Measurements from ENCODE around the gene GPHB5. TPM values are rescaled to one million over a fixed set of nuclear protein-coding genes. Genes with fewer than 3 reads are reported as not detected.

The GPHB5 gene, protein sequence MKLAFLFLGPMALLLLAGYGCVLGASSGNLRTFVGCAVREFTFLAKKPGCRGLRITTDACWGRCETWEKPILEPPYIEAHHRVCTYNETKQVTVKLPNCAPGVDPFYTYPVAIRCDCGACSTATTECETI
- not detected for polyA plus RNA-seq
- long read RNA-seq, donor 1, result 0 reads
- long read RNA-seq, donor 2, result 0 reads
- long read RNA-seq, donor 3, result 0 reads
- long read RNA-seq, donor 4, result 0 reads
- long read RNA-seq, donor 5, result 0 reads
- long read RNA-seq, donor 6, result 0 reads
- long read RNA-seq, donor 7, result 0 reads
- long read RNA-seq, donor 8, result 0 reads
- long read RNA-seq, donor 9, result 0 reads
- long read RNA-seq, donor 10, result 0 reads
- long read RNA-seq, donor 11, result 0 reads

DNA sequence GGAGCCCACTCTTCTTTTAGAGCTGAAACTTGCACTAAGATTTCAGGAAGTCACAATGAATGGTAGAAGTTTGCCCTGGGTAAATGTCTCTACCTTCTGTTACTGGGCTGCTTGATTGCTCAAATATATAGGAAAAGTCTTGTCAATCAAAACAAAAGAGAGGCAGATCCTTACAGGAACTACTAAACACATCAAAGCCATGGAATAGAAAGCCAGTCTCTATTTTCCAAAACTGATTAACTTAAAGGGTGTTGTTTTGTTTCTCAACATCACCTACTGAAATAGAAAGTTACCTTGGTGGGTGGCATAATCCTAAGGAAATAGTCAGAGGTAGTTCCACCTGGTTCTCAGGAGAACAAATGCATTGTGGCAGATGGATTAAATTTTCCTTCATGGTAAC is at the start of gene GPHB5:
GPHB5 (minus strand) TSS at position 101 of the 400 bp plus-strand sequence. CDS start 1,086 bp downstream, outside the sequence.
- Histone ChIP-seq H3K27ac (ENCODE audit: low read length) (no peak within 1 kb of the TSS), H3K4me1 (ENCODE audit: control insufficient read depth, insufficient read depth, low read length) (no peaks in the 10 kb centered on the region), H3K9me3 (ENCODE audit: control insufficient read depth, low read depth, low read length) (no peaks in the 10 kb centered on the region), H3K4me3 (ENCODE audit: low read length) (no peak within 1 kb of the TSS), H3K36me3 (ENCODE audit: control insufficient read depth, insufficient read depth, low read length) (no peaks in the 10 kb centered on the region), H3K27me3 (ENCODE audit: control insufficient read depth, insufficient read depth, low read length) (no peaks in the 10 kb centered on the region)
- DNase-seq, result no peak

DNA sequence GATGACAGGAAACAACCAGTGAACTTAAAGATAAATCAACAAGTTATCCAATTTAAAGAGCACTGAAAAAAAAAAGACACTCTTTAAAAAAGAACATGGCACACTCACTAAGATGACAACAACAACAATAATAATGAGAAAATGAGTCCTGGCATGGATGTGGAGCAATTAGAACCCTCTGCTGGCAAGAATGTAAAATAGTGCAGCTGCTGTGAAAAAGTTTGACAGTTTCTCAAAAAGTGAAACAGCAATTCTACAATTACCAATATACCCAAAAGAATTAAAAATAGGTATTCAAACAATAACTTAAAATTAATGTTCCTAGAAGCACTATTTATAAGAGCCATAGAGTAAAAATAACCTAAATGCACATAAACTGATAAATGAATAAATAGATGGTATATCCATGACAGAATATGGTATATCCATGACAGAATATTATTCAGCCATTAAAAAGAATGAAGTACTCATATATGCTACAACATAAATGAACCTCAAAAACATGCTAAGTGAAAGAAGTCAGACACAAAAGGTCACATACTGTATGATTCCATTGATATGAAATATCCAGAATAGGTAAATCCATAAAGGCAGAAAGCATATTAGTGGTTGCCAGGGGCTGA is 49.1 kb upstream of the GPHB5 start:
- Histone ChIP-seq H3K9me3 (ENCODE audit: control insufficient read depth, low read depth, low read length) (no peaks in the 10 kb centered on the region), H3K4me1 (ENCODE audit: control insufficient read depth, insufficient read depth, low read length) (no peaks in the 10 kb centered on the region), H3K4me3 (ENCODE audit: low read length) (no peak overlapping the region), H3K27me3 (ENCODE audit: control insufficient read depth, insufficient read depth, low read length) (no peaks in the 10 kb centered on the region), H3K27ac (ENCODE audit: low read length) (no peak overlapping the region), H3K36me3 (ENCODE audit: control insufficient read depth, insufficient read depth, low read length) (peaks cover 3% of the 10 kb centered on the region)
- DNase-seq, result no peak

DNA sequence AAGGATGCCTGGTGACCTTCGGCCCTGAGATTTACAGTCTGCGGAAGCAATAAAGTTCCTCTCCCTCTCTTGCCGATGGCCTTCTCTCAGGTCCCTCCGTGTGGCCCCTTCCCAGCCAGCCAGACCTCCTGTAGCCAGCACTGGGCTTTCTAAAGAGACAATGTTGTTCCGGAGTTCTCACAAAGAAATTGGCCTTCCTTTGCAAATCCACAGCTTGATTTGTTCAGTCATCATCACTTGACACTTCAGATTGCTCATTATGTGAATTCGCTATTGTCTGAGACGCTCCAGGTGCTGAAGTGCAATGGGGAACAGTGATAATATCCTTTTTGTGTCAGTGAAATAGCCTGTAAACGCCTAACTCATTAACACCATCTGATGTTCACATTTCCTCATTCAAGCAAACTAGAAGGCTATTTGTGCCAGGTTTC is 43.7 kb upstream of the GPHB5 start:
- no peaks in the 10 kb centered on the region for H3K36me3 ChIP-seq (ENCODE audit: control insufficient read depth, insufficient read depth, low read length)
- H3K27me3 ChIP-seq (ENCODE audit: control insufficient read depth, insufficient read depth, low read length), result no peaks in the 10 kb centered on the region
- no peak overlapping the region for H3K4me3 ChIP-seq (ENCODE audit: low read length)
- DNase-seq, result peak; percentile 25 to 79
- H3K9me3 ChIP-seq (ENCODE audit: control insufficient read depth, low read depth, low read length), result no peaks in the 10 kb centered on the region
- H3K27ac ChIP-seq (ENCODE audit: low read length), result peak overlapping the region; percentile 45
- 0% methylated on average over 1 of the region's 8 CpGs for WGBS (ENCODE audit: insufficient coverage, low lambda C conversion rate)
- no peaks in the 10 kb centered on the region for H3K4me1 ChIP-seq (ENCODE audit: control insufficient read depth, insufficient read depth, low read length)

DNA sequence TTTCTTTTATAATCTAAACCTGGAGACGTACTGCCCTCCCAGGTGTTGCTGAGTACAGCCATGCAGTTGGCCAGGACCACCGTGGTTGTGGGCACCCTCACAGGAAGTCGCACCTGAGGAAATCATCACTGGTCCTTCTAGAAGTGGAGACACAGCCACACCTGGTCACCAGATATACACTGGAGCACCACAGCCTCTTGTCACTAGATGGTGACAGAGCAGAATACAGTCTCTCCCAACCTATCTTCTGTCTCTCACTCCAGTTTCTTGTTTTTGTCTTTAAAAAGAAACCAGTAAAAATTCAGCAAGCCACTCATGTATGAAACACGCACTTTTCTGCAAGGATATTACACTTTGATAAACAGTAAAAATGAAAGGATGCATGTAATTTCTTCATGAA is 43.1 kb upstream of the GPHB5 start:
- no peaks in the 10 kb centered on the region for H3K9me3 ChIP-seq (ENCODE audit: control insufficient read depth, low read depth, low read length)
- no CpG with 5 or more reads among the region's 4 CpGs for WGBS (ENCODE audit: insufficient coverage, low lambda C conversion rate)
- H3K4me1 ChIP-seq (ENCODE audit: control insufficient read depth, insufficient read depth, low read length), result no peaks in the 10 kb centered on the region
- no peaks in the 10 kb centered on the region for H3K36me3 ChIP-seq (ENCODE audit: control insufficient read depth, insufficient read depth, low read length)
- DNase-seq, result peak in 1 of 2 donors; percentile 35
- peak overlapping the region; percentile 45 for H3K27ac ChIP-seq (ENCODE audit: low read length)
- H3K27me3 ChIP-seq (ENCODE audit: control insufficient read depth, insufficient read depth, low read length), result no peaks in the 10 kb centered on the region
- H3K4me3 ChIP-seq (ENCODE audit: low read length), result no peak overlapping the region

DNA sequence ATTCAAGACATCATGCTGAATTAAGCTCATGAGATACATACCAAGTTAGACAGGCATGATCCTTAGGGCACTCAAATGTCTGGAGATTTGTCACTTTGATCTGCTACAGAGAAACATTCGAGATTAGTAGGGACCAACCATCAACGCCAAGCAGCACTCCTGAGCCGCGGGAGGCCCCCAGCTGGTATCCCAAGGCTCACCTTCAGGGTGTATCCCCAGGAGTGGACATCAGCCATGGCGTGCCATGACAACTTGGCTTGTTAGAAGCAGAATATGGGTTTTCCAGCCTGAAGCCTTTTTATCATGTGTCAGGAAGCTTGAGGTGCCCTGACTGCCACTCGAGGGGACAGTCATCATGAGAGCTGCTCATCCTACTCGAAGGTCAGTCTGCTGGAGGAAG is 39.1 kb upstream of the GPHB5 start:
- Histone ChIP-seq H3K4me1 (ENCODE audit: control insufficient read depth, insufficient read depth, low read length) (no peaks in the 10 kb centered on the region), H3K4me3 (ENCODE audit: low read length) (no peak overlapping the region), H3K9me3 (ENCODE audit: control insufficient read depth, low read depth, low read length) (no peaks in the 10 kb centered on the region), H3K27me3 (ENCODE audit: control insufficient read depth, insufficient read depth, low read length) (no peaks in the 10 kb centered on the region), H3K36me3 (ENCODE audit: control insufficient read depth, insufficient read depth, low read length) (no peaks in the 10 kb centered on the region), H3K27ac (ENCODE audit: low read length) (no peak overlapping the region)
- WGBS (ENCODE audit: insufficient coverage, low lambda C conversion rate), result no CpG with 5 or more reads among the region's 7 CpGs
- DNase-seq, result no peak

DNA sequence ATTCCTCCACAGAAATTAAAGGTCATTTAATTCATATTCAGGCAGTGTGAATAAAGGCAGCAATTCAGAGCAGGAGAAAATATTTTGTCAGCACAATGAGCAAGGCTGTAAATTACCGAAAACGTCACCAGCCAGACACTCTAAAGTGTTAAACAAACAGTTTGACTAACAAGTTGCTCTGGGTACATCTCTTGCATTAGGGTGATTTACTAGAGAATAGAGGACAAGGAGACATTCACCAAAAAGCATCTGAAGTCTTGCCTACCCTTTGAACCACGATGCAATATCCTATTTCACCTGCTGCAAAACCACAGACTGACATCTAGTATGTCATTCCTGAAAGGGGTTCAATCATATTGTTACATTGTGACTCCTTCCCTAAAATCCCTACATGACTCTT is 27.1 kb upstream of the GPHB5 start:
- DNase-seq, result no peak
- Histone ChIP-seq H3K36me3 (ENCODE audit: control insufficient read depth, insufficient read depth, low read length) (no peaks in the 10 kb centered on the region), H3K9me3 (ENCODE audit: control insufficient read depth, low read depth, low read length) (no peaks in the 10 kb centered on the region), H3K4me1 (ENCODE audit: control insufficient read depth, insufficient read depth, low read length) (no peaks in the 10 kb centered on the region), H3K4me3 (ENCODE audit: low read length) (no peak overlapping the region), H3K27ac (ENCODE audit: low read length) (no peak overlapping the region), H3K27me3 (ENCODE audit: control insufficient read depth, insufficient read depth, low read length) (peaks cover 3% of the 10 kb centered on the region)
- WGBS (ENCODE audit: insufficient coverage, low lambda C conversion rate), result no CpG with 5 or more reads among the region's 3 CpGs

DNA sequence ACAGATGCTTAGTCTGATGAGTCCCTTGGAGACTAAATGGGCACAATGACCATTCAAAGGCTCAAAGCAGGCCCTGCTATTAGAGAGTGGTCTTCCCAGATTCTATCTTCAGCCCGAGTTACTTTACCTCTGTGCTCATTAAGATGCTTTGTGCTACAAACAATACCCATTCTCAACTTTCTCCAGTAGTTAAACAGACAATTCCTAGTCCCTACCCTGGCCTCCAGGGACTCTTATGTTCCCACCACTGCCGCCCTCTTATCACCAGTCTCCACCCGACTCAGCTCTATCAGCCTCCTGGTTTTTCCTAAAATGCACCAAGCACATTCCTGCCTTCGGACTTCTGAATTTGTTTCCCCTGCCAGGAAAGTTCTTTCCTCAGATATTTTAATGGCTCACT is 25.6 kb upstream of the GPHB5 start:
- Histone ChIP-seq H3K9me3 (ENCODE audit: control insufficient read depth, low read depth, low read length) (no peaks in the 10 kb centered on the region), H3K27me3 (ENCODE audit: control insufficient read depth, insufficient read depth, low read length) (peaks cover 3% of the 10 kb centered on the region), H3K27ac (ENCODE audit: low read length) (no peak overlapping the region), H3K36me3 (ENCODE audit: control insufficient read depth, insufficient read depth, low read length) (no peaks in the 10 kb centered on the region), H3K4me1 (ENCODE audit: control insufficient read depth, insufficient read depth, low read length) (no peaks in the 10 kb centered on the region), H3K4me3 (ENCODE audit: low read length) (no peak overlapping the region)
- 67% methylated on average over 2 of the region's 4 CpGs for WGBS (ENCODE audit: insufficient coverage, low lambda C conversion rate)
- no peak for DNase-seq

DNA sequence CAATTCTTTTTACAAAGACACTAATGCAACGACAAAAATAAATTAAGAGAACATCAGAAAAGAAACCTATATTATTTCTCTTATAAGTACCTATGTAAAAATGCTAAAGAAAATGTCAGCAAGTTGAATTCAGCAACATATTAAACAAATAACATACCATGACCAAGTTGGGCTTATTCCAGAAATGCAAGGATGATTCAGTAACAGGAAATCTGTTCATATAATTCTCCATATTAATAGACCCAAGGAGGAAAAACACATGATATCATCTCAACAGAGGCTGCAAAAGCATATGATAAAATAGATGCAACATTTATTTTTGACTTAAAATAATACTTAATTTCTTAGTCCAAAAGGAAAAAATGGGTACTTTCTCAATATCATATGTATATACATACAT is 25.1 kb upstream of the GPHB5 start:
- Histone ChIP-seq H3K27ac (ENCODE audit: low read length) (no peak overlapping the region), H3K36me3 (ENCODE audit: control insufficient read depth, insufficient read depth, low read length) (no peaks in the 10 kb centered on the region), H3K9me3 (ENCODE audit: control insufficient read depth, low read depth, low read length) (no peaks in the 10 kb centered on the region), H3K4me1 (ENCODE audit: control insufficient read depth, insufficient read depth, low read length) (no peaks in the 10 kb centered on the region), H3K27me3 (ENCODE audit: control insufficient read depth, insufficient read depth, low read length) (peaks cover 3% of the 10 kb centered on the region), H3K4me3 (ENCODE audit: low read length) (no peak overlapping the region)
- DNase-seq, result no peak
- no CpG with 5 or more reads among the region's 1 CpG for WGBS (ENCODE audit: insufficient coverage, low lambda C conversion rate)

DNA sequence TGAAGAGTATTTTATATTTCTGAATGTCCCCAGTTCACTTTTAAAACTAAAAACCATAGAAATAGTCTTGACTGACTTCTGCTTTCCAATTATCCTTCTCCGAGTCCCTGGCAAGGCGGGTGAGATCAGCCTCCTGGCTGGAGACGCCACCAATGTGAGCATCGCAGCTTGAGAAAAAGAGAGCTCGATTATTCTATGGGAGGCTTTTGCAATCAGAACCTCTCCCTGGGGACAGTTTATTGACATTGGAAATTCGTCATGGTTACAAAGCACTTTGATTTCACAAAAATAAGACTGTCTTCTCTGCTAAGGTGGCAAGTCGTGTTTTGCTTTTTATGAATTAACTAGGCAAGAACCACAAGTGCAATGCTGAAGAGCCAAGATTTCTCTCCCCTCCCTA is 23.6 kb upstream of the GPHB5 start:
- H3K4me3 ChIP-seq (ENCODE audit: low read length), result no peak overlapping the region
- no peaks in the 10 kb centered on the region for H3K4me1 ChIP-seq (ENCODE audit: control insufficient read depth, insufficient read depth, low read length)
- no peaks in the 10 kb centered on the region for H3K9me3 ChIP-seq (ENCODE audit: control insufficient read depth, low read depth, low read length)
- no peak for DNase-seq
- no peaks in the 10 kb centered on the region for H3K36me3 ChIP-seq (ENCODE audit: control insufficient read depth, insufficient read depth, low read length)
- no peak overlapping the region for H3K27ac ChIP-seq (ENCODE audit: low read length)
- WGBS (ENCODE audit: insufficient coverage, low lambda C conversion rate), result 43% methylated on average over 1 of the region's 7 CpGs
- H3K27me3 ChIP-seq (ENCODE audit: control insufficient read depth, insufficient read depth, low read length), result peaks cover 3% of the 10 kb centered on the region

DNA sequence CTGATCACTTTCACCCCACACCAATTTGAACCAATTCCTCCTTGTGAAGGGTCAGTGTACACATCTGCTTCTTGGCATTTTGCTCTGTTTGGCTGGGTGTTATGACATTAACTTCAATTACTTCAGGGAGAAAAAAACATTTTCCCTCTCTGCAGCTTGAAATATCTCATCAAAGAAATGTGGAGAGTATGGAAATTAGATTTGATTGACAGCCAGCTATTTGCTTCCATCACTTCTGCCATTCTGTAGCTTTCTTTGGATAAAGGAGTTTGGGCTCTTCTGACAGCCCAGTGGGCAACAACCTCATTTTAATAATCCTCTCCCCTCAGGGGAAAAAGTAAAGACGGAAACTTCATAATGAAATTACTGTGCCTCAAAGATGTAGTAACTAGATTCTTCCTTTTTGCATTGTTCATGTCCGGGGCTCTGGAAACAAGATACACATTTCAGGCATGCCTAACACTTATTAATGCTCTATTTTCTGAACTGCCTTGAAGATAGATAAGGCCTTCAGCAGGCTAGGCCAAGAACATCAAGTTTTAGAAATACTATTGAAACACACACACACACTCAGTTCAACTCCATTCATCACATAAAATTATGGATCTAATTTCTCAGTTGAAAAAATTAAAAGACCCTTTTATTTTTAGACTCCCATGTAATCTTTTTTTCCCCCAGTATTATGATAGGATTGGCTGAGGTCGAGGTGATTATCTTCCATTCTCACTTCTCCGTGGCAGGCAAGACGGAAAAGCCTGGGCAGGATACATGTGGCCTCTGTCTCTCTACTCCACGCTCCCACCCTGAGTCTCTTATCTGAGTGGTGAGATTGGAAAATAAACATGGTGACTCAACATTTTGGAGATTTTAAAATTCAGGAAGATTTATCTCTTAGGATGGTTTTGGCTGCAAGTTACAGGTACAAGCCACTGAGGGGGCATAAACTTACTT is 10.3 kb upstream of the GPHB5 start:
- Histone ChIP-seq H3K4me1 (ENCODE audit: control insufficient read depth, insufficient read depth, low read length) (no peaks in the 10 kb centered on the region), H3K27ac (ENCODE audit: low read length) (no peak overlapping the region), H3K4me3 (ENCODE audit: low read length) (no peak overlapping the region), H3K36me3 (ENCODE audit: control insufficient read depth, insufficient read depth, low read length) (no peaks in the 10 kb centered on the region), H3K9me3 (ENCODE audit: control insufficient read depth, low read depth, low read length) (no peaks in the 10 kb centered on the region), H3K27me3 (ENCODE audit: control insufficient read depth, insufficient read depth, low read length) (no peaks in the 10 kb centered on the region)
- WGBS (ENCODE audit: insufficient coverage, low lambda C conversion rate), result no CpG with 5 or more reads among the region's 6 CpGs
- DNase-seq, result no peak

Measured in large intestine (tissue), 12 donors.